GM12875 (cell line): Measurements from ENCODE around the gene PIGK.

ENCODE experiments used
- H3K4me3 ChIP-seq: one replicate; pipeline ENCODE4 v1.5.1; 2011; ENCODE audit warnings: low read depth, low read length, control low read depth
- TF ChIP-seq, protein P1 (sequence below): IDR thresholded peaks from 2 replicates; pipeline ENCODE4 v1.5.1; 2011; ENCODE audit warnings: low read depth, mild to moderate bottlenecking, control low read depth, inconsistent platforms, low read length, moderate library complexity, borderline replicate concordance; ENCODE audit not compliant: insufficient read depth

PIGK gene

GRCh38 chr1:77239311-77239710 lies 20.1 kb upstream of the PIGK start:
- no peak overlapping the region for H3K4me3 ChIP-seq
- TF ChIP-seq, protein P1, sequence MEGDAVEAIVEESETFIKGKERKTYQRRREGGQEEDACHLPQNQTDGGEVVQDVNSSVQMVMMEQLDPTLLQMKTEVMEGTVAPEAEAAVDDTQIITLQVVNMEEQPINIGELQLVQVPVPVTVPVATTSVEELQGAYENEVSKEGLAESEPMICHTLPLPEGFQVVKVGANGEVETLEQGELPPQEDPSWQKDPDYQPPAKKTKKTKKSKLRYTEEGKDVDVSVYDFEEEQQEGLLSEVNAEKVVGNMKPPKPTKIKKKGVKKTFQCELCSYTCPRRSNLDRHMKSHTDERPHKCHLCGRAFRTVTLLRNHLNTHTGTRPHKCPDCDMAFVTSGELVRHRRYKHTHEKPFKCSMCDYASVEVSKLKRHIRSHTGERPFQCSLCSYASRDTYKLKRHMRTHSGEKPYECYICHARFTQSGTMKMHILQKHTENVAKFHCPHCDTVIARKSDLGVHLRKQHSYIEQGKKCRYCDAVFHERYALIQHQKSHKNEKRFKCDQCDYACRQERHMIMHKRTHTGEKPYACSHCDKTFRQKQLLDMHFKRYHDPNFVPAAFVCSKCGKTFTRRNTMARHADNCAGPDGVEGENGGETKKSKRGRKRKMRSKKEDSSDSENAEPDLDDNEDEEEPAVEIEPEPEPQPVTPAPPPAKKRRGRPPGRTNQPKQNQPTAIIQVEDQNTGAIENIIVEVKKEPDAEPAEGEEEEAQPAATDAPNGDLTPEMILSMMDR, result no peak

GRCh38 chr1:77238462-77238861 lies 19.2 kb upstream of the PIGK start:
- TF ChIP-seq, protein P1, result no peak
- no peak overlapping the region for H3K4me3 ChIP-seq

DNA sequence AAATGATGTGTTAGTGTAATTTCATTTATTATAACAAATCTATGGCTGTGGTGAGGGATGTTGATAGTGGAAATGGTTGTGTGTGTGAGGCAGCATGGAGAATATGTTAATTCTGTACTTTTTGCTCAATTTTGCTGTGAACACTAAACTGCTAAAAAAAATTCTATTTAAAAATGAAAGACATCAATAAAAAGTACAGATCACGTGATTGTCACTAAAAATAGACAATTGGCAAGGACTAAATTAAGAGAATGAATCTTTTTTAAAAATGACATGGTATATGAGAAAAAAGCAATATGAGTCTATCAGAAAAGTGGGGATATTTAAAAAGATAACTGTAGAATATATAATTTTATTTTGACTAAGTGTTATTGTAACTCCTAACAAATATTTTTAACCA lies 15.7 kb upstream of the PIGK start:
- no peak overlapping the region for H3K4me3 ChIP-seq
- TF ChIP-seq, protein P1, result no peak

- H3K4me3 ChIP-seq, result no peak overlapping the region
- TF ChIP-seq, protein P1, result no peak
Observed at GRCh38 chr1:77234096-77234495, 14.9 kb upstream of the PIGK start.

GRCh38 chr1:77232829-77233228 lies 13.6 kb upstream of the PIGK start:
- no peak overlapping the region for H3K4me3 ChIP-seq

DNA sequence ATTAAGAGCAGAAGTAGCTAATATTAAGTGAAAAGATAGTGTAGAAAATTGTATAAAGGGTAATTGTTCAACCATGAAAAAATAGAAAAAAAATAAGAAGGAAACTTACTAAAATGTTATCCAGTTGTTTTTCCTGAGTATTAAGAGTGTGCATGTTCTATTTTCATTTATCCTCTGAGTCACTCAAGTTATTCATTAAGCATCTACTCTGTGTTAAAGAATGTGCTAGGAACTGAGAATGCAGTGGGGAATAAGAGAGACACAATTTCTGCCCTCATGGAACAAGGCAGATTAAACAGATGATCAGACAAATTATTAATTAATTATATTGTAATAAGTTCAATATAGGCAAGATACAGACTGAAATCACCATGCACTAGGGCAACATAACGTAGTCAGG lies 10.8 kb upstream of the PIGK start:
- no peak overlapping the region for H3K4me3 ChIP-seq
- TF ChIP-seq, protein P1, result no peak

More at GRCh38 chr1:77232829-77233228, 13.6 kb upstream of the PIGK start:
- TF ChIP-seq, protein P1, result no peak

DNA sequence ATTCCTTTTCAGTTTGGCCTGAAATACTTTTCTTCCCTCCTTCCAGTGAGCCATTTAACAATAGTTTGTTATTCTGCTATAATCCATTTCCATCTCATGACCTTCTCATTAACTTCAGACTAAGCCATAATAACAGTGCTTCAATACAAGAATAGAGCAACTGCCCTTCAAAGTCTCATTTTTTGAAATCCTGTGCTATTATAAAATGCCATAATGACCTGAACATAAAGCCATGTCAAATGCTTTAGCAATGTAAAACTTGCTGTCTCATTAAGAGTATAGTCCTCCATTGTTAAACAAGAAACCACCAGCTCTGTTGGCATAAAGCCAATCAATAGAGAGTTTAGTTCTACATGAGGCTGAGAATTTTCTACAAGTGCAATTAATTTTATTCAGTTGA lies 9.6 kb upstream of the PIGK start:
- TF ChIP-seq, protein P1, result no peak
- no peak overlapping the region for H3K4me3 ChIP-seq
